HG03469 (cell line): Measurements from ENCODE around the gene NFATC2.

ENCODE experiments used
- ATAC-seq: cut with Tn5 transposase; IDR thresholded peaks from one replicate; pipeline ENCODE4 v1.9.1; 2021; ENCODE audit warnings: mild to moderate bottlenecking, moderate library complexity, moderate number of reproducible peaks; ENCODE audit not compliant: unreplicated experiment

The NFATC2 gene

DNA sequence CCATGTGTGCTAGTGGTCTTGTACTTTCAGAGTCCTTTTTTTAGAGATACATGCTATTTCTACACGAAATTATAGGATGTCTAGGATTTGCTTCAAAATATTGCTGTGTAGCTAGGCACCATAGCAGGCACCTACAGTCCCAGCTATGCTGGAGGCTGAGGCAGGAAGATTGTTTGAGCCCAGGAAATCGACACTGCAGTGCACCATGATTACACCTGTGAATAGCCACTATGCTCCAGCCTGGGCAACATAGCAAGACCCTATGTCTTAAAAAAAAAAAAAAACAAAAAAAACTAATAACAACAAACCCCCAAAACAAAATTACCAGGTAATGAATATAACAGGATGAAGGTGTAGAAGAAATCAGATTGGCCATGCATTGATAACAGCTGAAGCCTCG, 121.7 kb downstream of the NFATC2 start:
- no peak for ATAC-seq

DNA sequence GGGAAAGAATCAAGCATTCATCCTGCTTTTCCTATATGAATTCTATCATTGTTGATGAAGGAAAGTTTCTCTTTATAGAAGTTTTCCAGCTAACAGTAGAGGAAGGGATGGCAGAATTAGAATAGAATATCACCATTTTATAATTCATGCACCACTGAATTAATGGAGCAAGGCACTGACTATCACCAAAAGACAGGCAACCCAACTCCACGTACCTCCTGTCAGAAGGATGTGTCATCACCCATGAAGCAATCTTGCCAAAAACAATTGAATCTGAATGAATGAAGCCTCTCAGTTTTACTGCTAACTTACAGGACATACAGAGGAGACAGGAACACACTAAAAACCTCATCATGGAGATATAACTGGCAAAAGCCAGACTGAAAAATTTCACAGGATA, 122.4 kb downstream of the NFATC2 start:
- no peak for ATAC-seq

DNA sequence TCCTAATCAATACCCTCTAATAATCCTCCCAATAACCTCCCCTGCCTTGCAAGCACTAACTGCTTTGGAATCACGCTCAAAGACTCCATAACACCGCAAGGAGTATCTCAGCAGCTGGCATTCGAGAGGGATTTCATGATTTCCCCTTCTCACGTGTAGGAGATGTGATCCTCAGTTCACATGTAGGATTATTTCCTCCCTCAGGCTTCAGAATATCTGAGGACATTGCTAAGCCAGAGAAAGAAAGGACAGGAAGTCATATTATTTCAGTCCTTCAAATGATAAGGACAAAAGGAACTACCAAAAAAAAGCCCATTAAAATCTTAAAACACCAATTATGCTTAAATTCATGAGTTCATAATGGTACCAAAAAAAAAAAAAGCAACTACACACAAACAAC, 122.9 kb downstream of the NFATC2 start:
- ATAC-seq = no peak

- no peak for ATAC-seq
Observed at GRCh38 chr20:51419231-51419630, 123.3 kb downstream of the NFATC2 start.

DNA sequence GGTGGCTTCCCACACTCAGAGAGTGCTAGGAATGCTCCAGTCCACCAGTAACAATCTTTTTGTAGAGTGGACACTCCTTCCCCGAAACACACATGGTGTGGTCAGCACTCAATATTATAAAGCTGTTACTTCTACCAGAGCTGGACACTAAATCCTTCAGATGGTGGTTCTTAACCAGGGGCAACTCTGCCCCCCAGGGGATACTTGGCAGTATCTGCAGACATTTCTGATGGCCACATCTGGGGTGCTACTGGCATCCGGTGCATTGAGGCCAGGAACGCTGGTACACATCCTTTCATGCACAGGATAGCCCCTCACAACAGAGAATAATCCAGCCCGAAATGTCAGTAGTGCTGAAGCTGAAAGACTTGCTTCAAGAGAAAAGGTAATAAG, 124.4 kb downstream of the NFATC2 start:
- no peak for ATAC-seq

GRCh38 chr20:51417250-51418136, 125.0 kb downstream of the NFATC2 start:
- ATAC-seq = no peak

GRCh38 chr20:51416532-51417249, 125.8 kb downstream of the NFATC2 start:
- no peak for ATAC-seq

- ATAC-seq = no peak
Observed at GRCh38 chr20:51413857-51414256, 128.7 kb downstream of the NFATC2 start.

DNA sequence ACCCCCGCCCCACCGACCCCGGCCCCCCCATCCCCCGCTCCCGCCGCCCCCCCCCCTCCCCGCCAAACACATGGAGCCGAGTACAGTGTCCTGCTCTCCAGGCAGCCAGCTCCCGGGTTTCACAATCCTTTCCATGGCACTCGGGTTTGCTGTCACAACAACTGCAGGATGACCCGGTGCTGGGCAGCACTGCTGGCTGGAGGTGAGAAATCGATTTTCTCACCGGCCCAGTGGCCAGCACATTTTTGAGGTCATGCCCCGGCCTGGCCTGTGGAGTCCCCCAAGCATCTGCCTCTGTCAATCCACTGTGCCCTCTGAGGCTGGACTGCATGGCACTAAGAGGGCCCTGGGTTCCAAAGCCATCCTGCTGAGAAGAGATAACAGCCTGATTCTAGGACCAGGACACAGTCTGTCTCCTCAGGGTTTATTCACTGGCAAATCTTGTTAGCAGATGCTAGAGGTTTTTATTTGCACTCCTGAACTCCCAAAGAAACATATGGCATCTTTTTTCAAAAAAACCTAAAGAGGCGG, 129.5 kb downstream of the NFATC2 start:
- no peak for ATAC-seq

GRCh38 chr20:51412333-51412871, 130.1 kb downstream of the NFATC2 start:
- ATAC-seq = no peak

DNA sequence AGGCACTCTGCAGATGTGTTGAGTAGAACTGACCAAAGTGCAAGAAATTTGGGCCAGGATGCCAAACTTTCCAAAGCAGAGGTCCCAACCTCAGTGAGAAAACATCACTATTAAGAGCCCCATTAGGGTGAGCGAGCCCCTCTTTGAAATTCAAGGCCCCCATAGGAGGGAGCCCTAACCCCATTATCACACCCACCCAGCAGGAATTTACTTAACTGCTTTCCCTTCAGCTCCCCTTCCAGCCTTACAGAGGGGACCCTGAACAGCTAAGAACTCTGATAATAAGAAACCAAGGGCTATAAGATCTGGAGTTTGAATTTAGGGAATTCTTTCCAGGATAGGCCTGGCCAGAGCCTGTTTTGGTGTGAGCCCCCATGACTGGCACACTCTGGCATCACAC, 130.6 kb downstream of the NFATC2 start:
- no peak for ATAC-seq

DNA sequence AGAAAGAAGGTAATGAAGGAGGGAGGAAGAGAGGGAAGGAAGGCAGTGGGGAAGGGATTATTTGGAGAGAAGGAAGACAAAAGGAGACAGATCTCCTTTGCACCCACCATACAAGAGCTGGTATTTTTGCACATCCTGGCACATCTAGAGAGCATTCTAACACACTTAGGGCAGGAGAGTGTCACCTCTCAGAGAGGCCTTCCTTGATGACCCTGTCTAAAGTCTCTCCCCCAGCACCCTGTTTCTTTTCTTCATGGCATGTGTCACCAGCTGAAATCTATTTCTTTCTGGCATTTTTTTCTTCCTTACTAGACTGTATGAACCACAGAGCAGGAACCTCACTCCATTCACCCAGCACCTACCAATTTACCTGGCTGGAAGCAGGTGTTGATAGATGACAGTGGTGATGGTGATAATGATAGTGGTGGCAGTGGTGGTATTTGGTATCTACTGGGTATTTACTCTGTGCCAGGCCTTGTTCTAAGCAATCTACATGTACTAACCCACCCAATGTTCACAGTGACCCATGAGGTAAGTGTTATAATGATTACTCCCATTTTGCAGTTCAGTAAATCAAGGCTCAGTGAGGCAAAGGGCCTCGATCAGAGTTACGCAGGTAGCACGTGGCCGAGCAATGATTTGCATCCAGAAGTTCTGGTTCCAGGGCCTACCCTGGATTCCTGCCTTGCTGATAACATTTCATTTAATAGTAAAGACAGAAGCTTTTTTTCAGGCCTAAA, 131.8 kb downstream of the NFATC2 start:
- no peak for ATAC-seq

- no peak for ATAC-seq
Observed at GRCh38 chr20:51409192-51409880, 133.2 kb downstream of the NFATC2 start.

GRCh38 chr20:51404297-51405060, 138.0 kb downstream of the NFATC2 start:
- ATAC-seq = peak; percentile 82

- ATAC-seq = no peak
Observed at GRCh38 chr20:51403466-51404220, 138.9 kb downstream of the NFATC2 start.

DNA sequence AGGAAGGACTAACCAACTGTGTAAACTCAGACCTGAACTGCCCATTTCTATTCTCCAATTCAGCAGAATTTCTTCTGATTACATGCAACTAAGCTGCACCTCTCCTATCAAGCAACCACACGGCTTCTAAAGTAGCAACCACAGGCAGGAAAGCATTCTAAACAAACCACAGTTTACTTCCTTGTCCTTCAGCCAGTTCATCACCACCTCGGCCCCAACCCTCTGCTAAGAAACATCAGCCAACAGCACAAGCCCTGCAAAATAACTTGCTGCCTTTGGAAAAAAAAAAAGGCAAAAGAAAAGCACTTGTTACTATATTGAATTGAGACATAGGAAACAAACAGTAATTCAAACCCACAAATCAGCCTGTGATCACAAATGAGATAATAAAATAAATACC, 140.3 kb downstream of the NFATC2 start:
- ATAC-seq = no peak

GRCh38 chr20:51401496-51401895, 141.0 kb downstream of the NFATC2 start:
- ATAC-seq = no peak

- peak; percentile 54 for ATAC-seq
Observed at GRCh38 chr20:51400051-51400926, 142.2 kb downstream of the NFATC2 start.
